Spleen (tissue), 11 donors: ENCODE measurements around the gene LRMDA. TPM values are rescaled to one million over a fixed set of nuclear protein-coding genes. Genes with fewer than 3 reads are reported as not detected.

Experiments used
- DNase-seq: peaks from one replicate; pipeline ENCODE4 v3.0.0-alpha.2; 2020
- H3K27ac ChIP-seq, 8 donors: fragments of 200-600 bp; sonication (generic) in 7 of 8; 1 replicate in 4 of 8; 2 replicates in 4 of 8; pipeline versions ENCODE4 v1.5.0 to v1.8.0; 2016 to 2021; ENCODE audit warnings: inconsistent platforms in 4 of 8, mild to moderate bottlenecking in 4 of 8, moderate library complexity in 1 of 8
- H3K27me3 ChIP-seq, 7 donors: fragments of 200-600 bp; sonication (generic) in 6 of 7; replicated peaks in 1 of 7; 1 replicate in 4 of 7; 2 replicates in 3 of 7; pipeline versions ENCODE4 v1.5.0 to v1.8.0; 2016 to 2021; ENCODE audit warnings: inconsistent platforms in 3 of 7, mild to moderate bottlenecking in 1 of 7
- H3K36me3 ChIP-seq, 6 donors: fragments of 200-600 bp; sonication (generic) in 5 of 6; 1 replicate in 4 of 6; 2 replicates in 2 of 6; pipeline versions ENCODE4 v1.5.0 to v1.8.0; 2016 to 2021; ENCODE audit warnings: inconsistent platforms in 2 of 6
- H3K4me1 ChIP-seq, 6 donors: fragments of 200-600 bp; sonication (generic) in 5 of 6; 1 replicate in 3 of 6; 2 replicates in 3 of 6; pipeline versions ENCODE4 v1.5.0 to v1.8.0; 2016 to 2021; ENCODE audit warnings: inconsistent platforms in 3 of 6
- H3K4me3 ChIP-seq, 8 donors: fragments of 200-600 bp; sonication (generic) in 7 of 8; 1 replicate in 4 of 8; 2 replicates in 4 of 8; pipeline versions ENCODE4 v1.5.0 to v1.8.0; 2016 to 2021; ENCODE audit warnings: inconsistent platforms in 4 of 8, mild to moderate bottlenecking in 4 of 8, moderate library complexity in 2 of 8
- H3K9me3 ChIP-seq, 8 donors: fragments of 200-600 bp; sonication (generic) in 7 of 8; 1 replicate in 4 of 8; 2 replicates in 4 of 8; pipeline versions ENCODE4 v1.5.0 to v1.8.0; 2016 to 2021; ENCODE audit warnings: inconsistent platforms in 4 of 8
- CTCF ChIP-seq, 11 experiments: fragments of 200-600 bp in 7 of 11; fragments of 450-650 bp in 4 of 11; sonication (generic) in 4 of 11; IDR thresholded peaks in 8 of 11; conservative IDR thresholded peaks in 3 of 11; 1 replicate in 7 of 11; 2 replicates in 4 of 11; pipeline versions ENCODE4 v1.4.0 to v1.8.0; 2016 to 2021; ENCODE audit warnings: antibody characterized with exemption in 11 of 11, inconsistent platforms in 4 of 11, mild to moderate bottlenecking in 1 of 11
- POLR2A ChIP-seq, 3 donors: fragments of 450-650 bp; IDR thresholded peaks; one replicate each; pipeline ENCODE4 v1.5.1; 2017; ENCODE audit warnings: antibody characterized with exemption in 3 of 3, mild to moderate bottlenecking in 1 of 3
- POLR2AphosphoS5 ChIP-seq, 3 donors: sonication (generic); formaldehyde crosslinking; IDR thresholded peaks; one replicate each; pipeline ENCODE4 v1.5.1; 2017; ENCODE audit warnings: antibody characterized with exemption in 3 of 3
- WGBS, 5 donors: extraction: QIAGEN DNeasy Blood & Tissue Kit in 3 of 5; methylation state at CpG; one replicate each; pipeline versions ENCODE4 v1.1.5 to v1.1.7; 2013 to 2018; 5-methylcytosine and 5-hydroxymethylcytosine counted together
- intact Hi-C: fragments of 100-400 bp; cut with DNase I; formaldehyde crosslinking; loops from one replicate; pipeline ENCODE4 v1.15.0; 2023; ENCODE audit warnings: low total_unique reads
- polyA plus RNA-seq, 3 donors: library from polyadenylated mRNA; stranded (reverse); fragments of 200-250 nt; gene quantifications; one replicate each; pipeline ENCODE4 v1.2.1, GENCODE V29; 2013
- total RNA-seq, 7 donors: library from RNA; depleted of rRNA in 3 of 7; stranded (reverse); fragments of >200 nt in 3 of 7; fragmentation: NEBNext Ultra II Directional in 4 of 7; extraction: Animal tissue kit (Norgen Biotek cat#: 25700) in 4 of 7; gene quantifications; one replicate each; pipeline versions ENCODE4 v1.1.0 to v1.2.1, GENCODE V29; 2016 to 2021
- donor health status: healthy with polysubstance abuse.
- donor health status: DM: no; HTN: no; CAD: no; lungs with moderate emphysema.
- donor health status: DM: no; HTN: no; CAD: no.
- donor health status: Bipolar disorder and iron deficiency.
- donor health status: healthy.
- donor health status: DM: no; HTN: no; CAD: no.
- donor health status: DM: yes; HTN: yes; CAD: no.

LRMDA gene
- total and polyA plus RNA-seq, 10 donors = 7.3 to 46.6 (median 28.2) TPM

- intact Hi-C loops = no loop called here
- Histone ChIP-seq H3K36me3 (no peaks in the 10 kb centered on the region), H3K27me3 (no peaks in the 10 kb centered on the region), H3K27ac (no peak overlapping the region), H3K4me3 (no peak overlapping the region), H3K4me1 (peaks cover 0 to 8% (median 3%) of the 10 kb centered on the region in 6 donors), H3K9me3 (no peaks in the 10 kb centered on the region)
- DNase-seq = no peak
- 60 to 91% (median 82%) methylated on average over 2 of the region's 2 CpGs for WGBS, 5 donors
- TF ChIP-seq POLR2A (IDR thresholded peaks at IDR 0.05) (no peak), POLR2AphosphoS5 (IDR thresholded peaks at IDR 0.05) (no peak), CTCF (IDR thresholded peaks at IDR 0.05 in 8 of 11, conservative IDR thresholded peaks at IDR 0.05 in 3 of 11) (no peak)
Measured at GRCh38 chr10:76546411-76546810, 1115.0 kb downstream of the LRMDA start.

DNA sequence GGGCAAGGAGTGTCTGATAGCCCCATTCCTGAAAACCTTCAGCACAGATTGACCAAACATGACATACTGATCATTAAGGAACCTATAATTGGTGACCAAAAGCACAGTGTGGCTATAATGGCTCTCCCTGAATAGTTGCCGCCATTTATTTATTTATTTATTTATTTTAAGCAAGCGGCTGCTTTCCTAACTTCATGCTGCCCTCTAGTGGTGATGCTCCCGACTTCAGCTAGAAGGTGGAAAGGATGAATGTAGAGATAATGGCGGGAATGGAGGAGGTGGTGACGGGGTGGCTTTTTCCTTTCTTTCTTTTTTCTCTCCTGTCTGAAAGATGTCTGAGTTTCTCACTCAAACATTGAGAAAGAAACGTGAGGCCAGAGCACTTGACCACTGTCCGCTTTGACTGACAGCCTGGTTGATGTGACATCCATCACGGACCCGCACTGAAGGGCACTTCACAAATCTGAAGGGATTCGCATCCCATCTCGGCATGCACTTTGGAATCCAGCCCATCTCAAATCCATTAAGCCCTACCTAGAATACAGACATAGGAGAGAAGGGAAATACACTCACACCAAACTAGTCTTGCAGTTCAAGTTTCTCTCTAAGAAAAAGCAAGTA lies 1116.0 kb downstream of the LRMDA start:
- no peak overlapping the region for H3K4me3 ChIP-seq
- WGBS, 5 donors = 36 to 40% (median 37%) methylated on average over 11 of the region's 11 CpGs
- TF ChIP-seq CTCF (IDR thresholded peaks at IDR 0.05 in 8 of 11, conservative IDR thresholded peaks at IDR 0.05 in 3 of 11) = peak; percentile 41 to 80 (median 70)
- TF ChIP-seq POLR2AphosphoS5 (IDR thresholded peaks at IDR 0.05) = no peak
- TF ChIP-seq POLR2A (IDR thresholded peaks at IDR 0.05) = no peak
- peaks cover 0 to 7% (median 2%) of the 10 kb centered on the region in 6 donors for H3K4me1 ChIP-seq
- H3K27ac ChIP-seq = no peak overlapping the region
- H3K27me3 ChIP-seq = no peaks in the 10 kb centered on the region
- H3K36me3 ChIP-seq = no peaks in the 10 kb centered on the region
- no peaks in the 10 kb centered on the region for H3K9me3 ChIP-seq
- intact Hi-C loops = no loop called here
- DNase-seq = no peak

GRCh38 chr10:76548716-76549115 lies 1117.3 kb downstream of the LRMDA start:
- H3K27me3 ChIP-seq = no peaks in the 10 kb centered on the region
- DNase-seq = no peak
- no peak overlapping the region for H3K4me3 ChIP-seq
- no peaks in the 10 kb centered on the region for H3K36me3 ChIP-seq
- no peaks in the 10 kb centered on the region for H3K9me3 ChIP-seq
- 85 to 96% (median 89%) methylated on average over 1 of the region's 1 CpG for WGBS, 5 donors
- H3K4me1 ChIP-seq = peaks cover 0 to 7% (median 0%) of the 10 kb centered on the region in 6 donors
- H3K27ac ChIP-seq = peak overlapping the region in 1 of 8 donors; percentile 29
- no peak for TF ChIP-seq POLR2A (IDR thresholded peaks at IDR 0.05)
- intact Hi-C loops = no loop called here

GRCh38 chr10:76549171-76549570 lies 1117.7 kb downstream of the LRMDA start:
- intact Hi-C loops = no loop called here
- Histone ChIP-seq H3K4me3 (no peak overlapping the region), H3K27me3 (no peaks in the 10 kb centered on the region), H3K36me3 (no peaks in the 10 kb centered on the region), H3K4me1 (peaks cover 0 to 7% (median 0%) of the 10 kb centered on the region in 6 donors), H3K9me3 (no peaks in the 10 kb centered on the region), H3K27ac (peak overlapping the region in 1 of 8 donors; percentile 29)
- 69 to 81% (median 69%) methylated on average over 3 of the region's 3 CpGs for WGBS, 5 donors
- no peak for TF ChIP-seq POLR2A (IDR thresholded peaks at IDR 0.05)
- DNase-seq = no peak

DNA sequence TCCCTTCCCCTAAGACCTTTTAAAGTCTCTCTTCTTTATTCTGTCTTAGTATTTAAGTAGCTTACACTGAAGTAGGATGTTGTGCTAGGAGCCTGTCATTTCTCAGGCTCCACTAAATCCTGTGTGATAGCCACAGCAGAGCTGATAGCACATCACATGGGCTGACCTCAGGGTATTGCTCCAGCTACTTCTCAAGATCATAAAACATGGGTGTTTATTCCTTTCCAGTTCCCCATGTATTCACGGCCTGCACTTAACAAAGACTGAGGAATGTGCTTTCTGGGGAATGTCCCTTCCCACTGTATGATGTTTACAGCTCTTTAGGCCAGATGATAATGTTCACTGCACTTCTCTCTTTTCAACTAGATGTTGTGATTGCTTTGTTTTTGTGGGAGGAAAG lies 1119.4 kb downstream of the LRMDA start:
- no peak for DNase-seq
- WGBS, 5 donors = 50 to 81% (median 75%) methylated on average over 1 of the region's 1 CpG
- intact Hi-C loops = no loop called here

More for the DNA sequence above, 1119.4 kb downstream of the LRMDA start:
- peak overlapping the region in 1 of 8 donors; percentile 10 for H3K27ac ChIP-seq
- no peak overlapping the region for H3K4me3 ChIP-seq
- no peaks in the 10 kb centered on the region for H3K36me3 ChIP-seq
- no peaks in the 10 kb centered on the region for H3K9me3 ChIP-seq
- peaks cover 0 to 7% (median 0%) of the 10 kb centered on the region in 6 donors for H3K4me1 ChIP-seq
- TF ChIP-seq POLR2AphosphoS5 (IDR thresholded peaks at IDR 0.05) (no peak), CTCF (IDR thresholded peaks at IDR 0.05 in 8 of 11, conservative IDR thresholded peaks at IDR 0.05 in 3 of 11) (no peak)
- no peaks in the 10 kb centered on the region for H3K27me3 ChIP-seq
